Trophoblast cell (in vitro differentiated cells and primary cell): Measurements from ENCODE around the gene METTL22.

ENCODE experiments used
- DNase-seq, 2 donors: peaks; one replicate each; pipeline ENCODE4 v3.0.0-alpha.2; 2016
- H2AFZ ChIP-seq: 2 replicates; pipeline ENCODE4 v1.6.1; 2013; ENCODE audit warnings: low read length, moderate library complexity, mild to moderate bottlenecking; ENCODE audit not compliant: insufficient read depth, poor library complexity
- H2AK5ac ChIP-seq: 2 replicates; pipeline ENCODE4 v1.6.1; 2013; ENCODE audit warnings: mild to moderate bottlenecking, low read length
- H2BK120ac ChIP-seq: 2 replicates; pipeline ENCODE4 v1.6.1; 2013; ENCODE audit warnings: low read length, mild to moderate bottlenecking, moderate library complexity; ENCODE audit not compliant: insufficient read depth, poor library complexity
- H2BK12ac ChIP-seq: 2 replicates; pipeline ENCODE4 v1.6.1; 2013; ENCODE audit warnings: mild to moderate bottlenecking, low read length, moderate library complexity
- H2BK5ac ChIP-seq: 2 replicates; pipeline ENCODE4 v1.6.1; 2013; ENCODE audit warnings: low read length, low read depth, moderate library complexity, mild to moderate bottlenecking; ENCODE audit not compliant: poor library complexity
- H3K14ac ChIP-seq: 2 replicates; pipeline ENCODE4 v1.6.1; 2013; ENCODE audit warnings: mild to moderate bottlenecking, low read length
- H3K18ac ChIP-seq: 2 replicates; pipeline ENCODE4 v1.6.1; 2013; ENCODE audit warnings: mild to moderate bottlenecking, low read length
- H3K23ac ChIP-seq: 2 replicates; pipeline ENCODE4 v1.6.1; 2013; ENCODE audit warnings: low read length
- H3K27ac ChIP-seq: 2 replicates; pipeline ENCODE4 v1.5.1; 2013; ENCODE audit warnings: low read depth, mild to moderate bottlenecking, inconsistent platforms, low read length, moderate library complexity
- H3K27me3 ChIP-seq: 2 replicates; pipeline ENCODE4 v1.6.1; 2013; ENCODE audit warnings: inconsistent platforms, mild to moderate bottlenecking, low read length, moderate library complexity; ENCODE audit not compliant: insufficient read depth
- H3K36me3 ChIP-seq, 2 experiments: 1 replicate in 1 of 2; 2 replicates in 1 of 2; pipeline ENCODE4 v1.6.1; 2013; ENCODE audit warnings: low read length in 2 of 2, mild to moderate bottlenecking in 2 of 2, moderate library complexity in 1 of 2; ENCODE audit not compliant: insufficient read depth in 2 of 2, control insufficient read depth in 1 of 2
- H3K4ac ChIP-seq: 2 replicates; pipeline ENCODE4 v1.6.1; 2013; ENCODE audit warnings: low read depth, mild to moderate bottlenecking, low read length, moderate library complexity
- H3K4me1 ChIP-seq, 2 experiments: 1 replicate in 1 of 2; 2 replicates in 1 of 2; pipeline ENCODE4 v1.6.1; 2013; ENCODE audit warnings: low read length in 2 of 2, mild to moderate bottlenecking in 2 of 2, moderate library complexity in 1 of 2; ENCODE audit not compliant: insufficient read depth in 2 of 2, control insufficient read depth in 1 of 2
- H3K4me2 ChIP-seq: 2 replicates; pipeline ENCODE4 v1.6.1; 2013; ENCODE audit warnings: inconsistent platforms, mild to moderate bottlenecking, low read length, moderate library complexity
- H3K4me3 ChIP-seq: 2 replicates; pipeline ENCODE4 v1.5.1; 2013; ENCODE audit warnings: mild to moderate bottlenecking, low read depth, low read length, inconsistent platforms
- H3K79me1 ChIP-seq: one replicate; pipeline ENCODE4 v1.6.1; 2013; ENCODE audit warnings: low read length
- H3K79me2 ChIP-seq: 2 replicates; pipeline ENCODE4 v1.6.1; 2013; ENCODE audit warnings: low read length, mild to moderate bottlenecking; ENCODE audit not compliant: control insufficient read depth, insufficient read depth, poor library complexity
- H3K9ac ChIP-seq: 2 replicates; pipeline ENCODE4 v1.6.1; 2013; ENCODE audit warnings: mild to moderate bottlenecking, low read length
- H3K9me3 ChIP-seq: 2 replicates; pipeline ENCODE4 v1.6.1; 2013; ENCODE audit warnings: low read depth, mild to moderate bottlenecking, control low read depth, inconsistent platforms, low read length; ENCODE audit not compliant: insufficient read depth
- H4K12ac ChIP-seq: 2 replicates; pipeline ENCODE4 v1.6.1; 2013; ENCODE audit warnings: low read depth, mild to moderate bottlenecking, low read length, moderate library complexity
- H4K8ac ChIP-seq: 2 replicates; pipeline ENCODE4 v1.6.1; 2013; ENCODE audit warnings: low read depth, mild to moderate bottlenecking, low read length, moderate library complexity
- H4K91ac ChIP-seq: one replicate; pipeline ENCODE4 v1.6.1; 2013; ENCODE audit warnings: low read depth, mild to moderate bottlenecking, low read length, moderate library complexity
- WGBS: extraction: QIAGEN DNeasy Blood & Tissue Kit; methylation state at CpG from one replicate; pipeline ENCODE4 v1.1.7; 2013; ENCODE audit warnings: missing lambda C conversion rate; ENCODE audit not compliant: insufficient read length, insufficient coverage; ENCODE audit errors: extremely low coverage; 5-methylcytosine and 5-hydroxymethylcytosine counted together

METTL22 gene

GRCh38 chr16:8587065-8587464 lies 34.4 kb upstream of the METTL22 start:
- Histone ChIP-seq H3K4me1 (peaks cover 7 to 8% of the 10 kb centered on the region in 2 experiments), H2BK120ac (no peak overlapping the region), H3K23ac (no peak overlapping the region), H2BK5ac (no peak overlapping the region), H2BK12ac (no peak overlapping the region), H3K14ac (no peak overlapping the region), H3K9me3 (peaks cover 13% of the 10 kb centered on the region), H3K36me3 (no peaks in the 10 kb centered on the region), H3K4ac (no peak overlapping the region), H3K18ac (no peak overlapping the region), H3K27me3 (peaks cover 33% of the 10 kb centered on the region), H2AK5ac (no peak overlapping the region), H4K8ac (no peak overlapping the region), H3K27ac (no peak overlapping the region), H3K9ac (no peak overlapping the region), H4K12ac (no peak overlapping the region), H3K4me3 (no peak overlapping the region), H3K4me2 (no peak overlapping the region), H4K91ac (no peak overlapping the region), H3K79me2 (no peaks in the 10 kb centered on the region), H3K79me1 (no peaks in the 10 kb centered on the region), H2AFZ (no peak overlapping the region)
- DNase-seq: no peak

- Histone ChIP-seq H3K4me3 (no peak overlapping the region), H3K79me2 (no peaks in the 10 kb centered on the region), H3K18ac (no peak overlapping the region), H3K27ac (no peak overlapping the region), H2AK5ac (no peak overlapping the region), H3K4me2 (no peak overlapping the region), H3K9me3 (peaks cover 13% of the 10 kb centered on the region), H3K23ac (no peak overlapping the region), H2AFZ (no peak overlapping the region), H3K9ac (no peak overlapping the region), H3K79me1 (no peaks in the 10 kb centered on the region), H3K4me1 (peaks cover 7 to 8% of the 10 kb centered on the region in 2 experiments), H4K91ac (no peak overlapping the region), H3K27me3 (peaks cover 33% of the 10 kb centered on the region), H2BK12ac (no peak overlapping the region), H2BK120ac (no peak overlapping the region), H3K4ac (no peak overlapping the region), H4K12ac (no peak overlapping the region), H2BK5ac (no peak overlapping the region), H3K36me3 (no peaks in the 10 kb centered on the region), H4K8ac (no peak overlapping the region), H3K14ac (no peak overlapping the region)
- DNase-seq: no peak
- WGBS: no CpG with 5 or more reads among the region's 9 CpGs
These were observed 32.8 kb upstream of the METTL22 start for GRCh38 chr16:8588682-8589056.

GRCh38 chr16:8589057-8589899 lies 32.2 kb upstream of the METTL22 start:
- Histone ChIP-seq H2BK12ac (no peak overlapping the region), H3K27me3 (peaks cover 33% of the 10 kb centered on the region), H4K91ac (no peak overlapping the region), H4K8ac (no peak overlapping the region), H2BK5ac (no peak overlapping the region), H3K79me2 (no peaks in the 10 kb centered on the region), H3K14ac (no peak overlapping the region), H3K4ac (no peak overlapping the region), H4K12ac (no peak overlapping the region), H3K4me1 (peaks cover 7 to 8% of the 10 kb centered on the region in 2 experiments), H3K23ac (no peak overlapping the region), H2AFZ (no peak overlapping the region), H3K36me3 (no peaks in the 10 kb centered on the region), H3K9ac (no peak overlapping the region), H2AK5ac (no peak overlapping the region), H3K27ac (no peak overlapping the region), H2BK120ac (no peak overlapping the region), H3K4me3 (no peak overlapping the region), H3K79me1 (no peaks in the 10 kb centered on the region), H3K4me2 (peak overlapping the region; percentile 35), H3K9me3 (peaks cover 13% of the 10 kb centered on the region), H3K18ac (no peak overlapping the region)
- no CpG with 5 or more reads among the region's 64 CpGs for WGBS
- no peak for DNase-seq

GRCh38 chr16:8589900-8590688 lies 31.4 kb upstream of the METTL22 start, which contains the start of gene TMEM114:
Gene TMEM114 (minus strand): TSS chr16:8590511. CDS start chr16:8589838, 673 bp downstream.
- Histone ChIP-seq H4K91ac (no peak within 1 kb of the TSS), H3K14ac (no peak within 1 kb of the TSS), H2BK5ac (no peak within 1 kb of the TSS), H4K12ac (no peak within 1 kb of the TSS), H3K36me3 (no peaks in the 10 kb centered on the region), H2AK5ac (no peak within 1 kb of the TSS), H3K18ac (no peak within 1 kb of the TSS), H2AFZ (no peak within 1 kb of the TSS), H3K4ac (no peak within 1 kb of the TSS), H2BK120ac (no peak within 1 kb of the TSS), H3K4me3 (peak within 1 kb of the TSS; percentile 21), H3K27ac (no peak within 1 kb of the TSS), H3K4me2 (peak within 1 kb of the TSS; percentile 35), H3K27me3 (peaks cover 33% of the 10 kb centered on the region), H3K79me2 (no peaks in the 10 kb centered on the region), H4K8ac (no peak within 1 kb of the TSS), H2BK12ac (no peak within 1 kb of the TSS), H3K79me1 (no peaks in the 10 kb centered on the region), H3K4me1 (peaks cover 7 to 8% of the 10 kb centered on the region in 2 experiments), H3K23ac (peak within 1 kb of the TSS; percentile 18), H3K9me3 (peaks cover 13% of the 10 kb centered on the region), H3K9ac (no peak within 1 kb of the TSS)
- no peak for DNase-seq
- no CpG with 5 or more reads among the region's 41 CpGs for WGBS
